ENCODE measurements around the gene UBE2E1. TPM values are rescaled to one million over a fixed set of nuclear protein-coding genes. Genes with fewer than 3 reads are reported as not detected.

Gene UBE2E1
- total and polyA plus RNA-seq, 8 donors = 20.9 to 44.7 (median 28.7) TPM

- 91 to 94% methylated on average over 2 of the region's 2 CpGs for WGBS, 2 donors
- TF ChIP-seq CTCF (IDR thresholded peaks at IDR 0.05) = no peak
- Histone ChIP-seq H3K27me3 (no peaks in the 10 kb centered on the region), H3K4me1 (peaks cover 0 to 9% (median 6%) of the 10 kb centered on the region in 3 donors), H3K27ac (no peak overlapping the region), H3K36me3 (no peaks in the 10 kb centered on the region), H3K9me3 (no peaks in the 10 kb centered on the region), H3K4me3 (no peak overlapping the region)
- DNase-seq = no peak
- intact Hi-C loops (cut with DNase I) = no loop called here
- peak in 1 of 4 donors; percentile 40 for ATAC-seq
- FAIRE-seq = no peak
Observed at GRCh38 chr3:23884481-23884880, 78.7 kb downstream of the UBE2E1 start.

DNA sequence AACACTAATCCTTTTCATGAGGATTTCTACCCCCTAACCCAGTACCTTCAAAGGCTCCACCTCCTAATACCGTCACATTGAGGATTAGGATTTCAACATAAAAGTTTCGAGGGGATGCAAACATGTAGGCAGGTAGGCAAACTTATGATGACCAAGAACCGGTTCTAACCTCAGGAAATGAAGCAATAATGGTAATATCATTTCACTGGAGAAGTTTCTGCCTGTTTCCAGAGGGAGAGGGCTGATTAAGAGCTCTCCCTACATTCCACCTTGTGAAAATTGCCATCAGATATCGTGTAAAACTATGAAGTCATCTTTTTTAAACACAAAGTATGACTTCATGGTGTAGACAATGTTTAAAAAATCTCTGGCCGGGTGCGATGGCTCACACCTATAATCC, 79.5 kb downstream of the UBE2E1 start:
- DNase-seq = no peak
- Histone ChIP-seq H3K4me1 (peaks cover 0 to 9% (median 6%) of the 10 kb centered on the region in 3 donors), H3K36me3 (no peaks in the 10 kb centered on the region), H3K27ac (no peak overlapping the region), H3K4me3 (no peak overlapping the region), H3K9me3 (no peaks in the 10 kb centered on the region), H3K27me3 (no peaks in the 10 kb centered on the region)
- WGBS, 2 donors = 86 to 90% methylated on average over 6 of the region's 6 CpGs
- intact Hi-C loops (cut with DNase I) = no loop called here
- TF ChIP-seq CTCF (IDR thresholded peaks at IDR 0.05) = no peak
- no peak for ATAC-seq
- FAIRE-seq = no peak

GRCh38 chr3:23886311-23886710, 80.6 kb downstream of the UBE2E1 start:
- no peak for DNase-seq
- Histone ChIP-seq H3K36me3 (no peaks in the 10 kb centered on the region), H3K9me3 (no peaks in the 10 kb centered on the region), H3K4me1 (peaks cover 0 to 4% (median 0%) of the 10 kb centered on the region in 3 donors), H3K27ac (no peak overlapping the region), H3K27me3 (no peaks in the 10 kb centered on the region), H3K4me3 (no peak overlapping the region)
- no peak for ATAC-seq
- no peak for TF ChIP-seq CTCF (IDR thresholded peaks at IDR 0.05)
- intact Hi-C loops (cut with DNase I) = no loop called here
- FAIRE-seq = no peak
- WGBS, 2 donors = 93 to 95% methylated on average over 3 of the region's 3 CpGs

DNA sequence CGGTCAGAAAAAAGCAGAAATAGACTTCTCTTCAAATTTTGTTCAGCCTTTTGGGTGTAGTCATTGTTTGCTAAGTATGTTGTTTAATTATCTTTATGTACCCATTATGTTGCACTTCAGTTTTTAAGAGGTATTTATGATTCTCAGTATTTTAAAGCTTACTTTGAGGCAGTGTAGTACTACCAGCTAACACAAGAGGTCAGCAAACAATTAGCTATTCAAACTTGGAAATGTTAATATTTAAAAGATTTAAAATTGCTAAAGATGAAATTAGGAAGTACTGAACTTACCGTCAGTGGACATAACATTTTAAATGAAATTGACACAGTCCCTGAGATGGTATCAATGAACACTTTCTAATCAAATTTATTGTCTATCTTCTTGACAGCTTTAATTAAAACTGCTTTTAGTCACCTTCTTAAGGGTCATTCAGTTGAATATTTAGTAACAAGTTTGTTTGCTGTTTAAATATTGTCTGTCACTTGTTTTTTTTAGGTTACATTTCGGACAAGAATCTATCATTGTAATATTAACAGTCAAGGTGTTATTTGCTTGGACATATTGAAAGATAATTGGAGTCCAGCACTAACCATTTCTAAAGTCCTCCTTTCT, 83.0 kb downstream of the UBE2E1 start:
- Histone ChIP-seq H3K9me3 (no peaks in the 10 kb centered on the region), H3K36me3 (no peaks in the 10 kb centered on the region), H3K27me3 (no peaks in the 10 kb centered on the region), H3K4me1 (peaks cover 0 to 4% (median 0%) of the 10 kb centered on the region in 3 donors), H3K27ac (no peak overlapping the region), H3K4me3 (no peak overlapping the region)
- peak; percentile 85 for FAIRE-seq
- ATAC-seq = peak in 3 of 4 donors; percentile 67 to 80 (median 78)
- TF ChIP-seq CTCF (IDR thresholded peaks at IDR 0.05) = peak; percentile 61 to 73 (median 68)
- intact Hi-C loops (cut with DNase I) = no loop called here
- no peak for DNase-seq
- WGBS, 2 donors = 42 to 46% methylated on average over 3 of the region's 3 CpGs

- Histone ChIP-seq H3K27ac (no peak overlapping the region), H3K9me3 (no peaks in the 10 kb centered on the region), H3K36me3 (no peaks in the 10 kb centered on the region), H3K4me1 (peaks cover 0 to 4% (median 0%) of the 10 kb centered on the region in 3 donors), H3K27me3 (no peaks in the 10 kb centered on the region), H3K4me3 (no peak overlapping the region)
- no peak for TF ChIP-seq CTCF (IDR thresholded peaks at IDR 0.05)
- no peak for DNase-seq
- intact Hi-C loops (cut with DNase I) = no loop called here
- FAIRE-seq = no peak
- 83 to 89% methylated on average over 2 of the region's 2 CpGs for WGBS, 2 donors
- ATAC-seq = peak in 1 of 4 donors; percentile 17
Observed at GRCh38 chr3:23889386-23889785, 83.6 kb downstream of the UBE2E1 start.

Measured in pancreas (tissue), 10 donors.